HG02970 (cell line): ENCODE results near the gene ATAD3B.

ENCODE experiments used
- ATAC-seq: cut with Tn5 transposase; IDR thresholded peaks from one replicate; pipeline ENCODE4 v1.9.1; 2021; ENCODE audit warnings: mild to moderate bottlenecking, moderate library complexity, moderate number of reproducible peaks; ENCODE audit not compliant: unreplicated experiment, low FRiP score

ATAD3B gene

GRCh38 chr1:1540818-1541628 is 69.5 kb downstream of the ATAD3B start:
- ATAC-seq = no peak

DNA sequence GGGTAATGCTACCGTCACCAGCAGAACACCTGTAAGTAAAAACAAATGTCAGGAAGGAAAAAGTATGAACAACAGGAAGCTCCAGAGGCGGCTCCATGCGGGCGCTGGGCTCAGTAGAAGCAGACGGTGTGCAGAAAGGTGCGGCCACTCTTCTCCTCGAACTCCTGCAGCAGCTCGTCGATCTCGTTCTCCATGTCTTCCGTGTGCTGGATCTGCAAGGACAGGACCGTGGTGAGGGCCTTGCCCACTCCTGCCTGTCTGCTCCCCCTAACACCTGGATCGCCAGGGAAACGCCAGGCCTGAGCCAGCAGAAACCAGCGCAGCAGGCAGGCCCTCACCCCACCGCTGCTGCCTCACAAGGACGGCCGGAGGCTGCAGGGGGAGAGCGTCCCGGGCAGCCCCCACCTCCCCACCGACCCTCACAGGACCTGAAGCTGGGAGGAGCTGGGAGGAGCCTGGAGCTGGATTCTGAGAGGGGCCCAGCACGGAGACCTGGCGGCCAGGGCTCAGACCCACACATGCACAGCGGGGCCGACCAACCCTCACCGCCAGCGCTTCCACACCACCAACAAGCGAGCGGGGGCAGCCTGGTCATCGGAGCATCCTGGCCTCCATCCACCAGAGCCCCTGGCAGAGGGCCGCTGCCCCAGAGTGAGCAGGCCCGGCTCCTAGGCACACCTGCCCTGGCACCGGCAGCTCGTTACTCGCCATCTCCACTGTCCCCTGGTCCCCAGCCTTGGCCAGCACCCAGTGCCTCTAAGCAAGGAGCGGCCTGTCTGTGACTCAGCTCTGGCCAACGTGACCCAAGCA is 70.6 kb downstream of the ATAD3B start:
- ATAC-seq = no peak

DNA sequence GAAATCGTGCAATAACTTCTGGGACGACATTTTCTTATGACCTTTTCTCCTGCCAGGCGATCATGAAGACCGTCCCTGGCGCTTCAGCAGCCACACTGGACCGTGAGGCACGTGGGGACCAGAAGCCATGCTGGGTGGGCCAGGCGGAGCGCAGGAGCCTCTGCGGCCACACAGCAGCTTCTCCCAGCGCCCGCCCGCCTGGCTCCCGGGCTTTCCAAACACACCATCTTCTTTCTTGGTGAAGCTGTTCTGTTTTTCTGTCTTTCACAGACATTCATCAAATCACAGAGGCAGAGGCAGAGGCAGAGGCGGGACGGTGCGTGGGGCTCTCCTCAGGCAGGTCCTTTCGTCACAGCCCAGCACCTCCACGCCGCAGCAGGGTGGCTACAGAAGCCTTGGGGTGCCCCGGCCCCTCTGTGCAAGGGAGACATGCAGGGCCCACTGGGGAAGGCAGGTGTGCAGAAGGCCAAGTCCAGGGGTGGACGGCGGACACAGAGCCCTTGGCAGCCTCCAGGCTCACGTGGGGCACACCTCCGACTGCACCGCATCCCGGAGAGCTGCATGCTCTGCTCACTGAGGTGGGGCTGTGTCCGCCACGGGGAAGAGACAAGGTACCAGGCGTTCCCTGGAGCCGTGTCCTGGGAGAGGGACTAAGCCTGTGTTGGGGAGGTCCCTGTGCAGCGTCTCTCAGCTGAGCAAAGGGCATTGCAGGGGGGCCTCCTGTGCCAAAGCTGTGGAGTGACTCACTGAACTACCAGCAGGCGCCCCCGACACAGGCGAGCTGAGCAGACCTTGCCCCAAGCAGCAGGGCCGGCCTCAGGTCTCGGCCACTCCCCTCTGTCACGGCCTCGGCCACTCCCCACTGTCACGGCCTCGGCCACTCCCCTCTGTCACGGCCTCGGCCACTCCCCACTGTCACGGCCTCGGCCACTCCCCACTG is 71.5 kb downstream of the ATAD3B start:
- ATAC-seq = no peak

GRCh38 chr1:1543706-1544099 is 72.1 kb downstream of the ATAD3B start:
- no peak for ATAC-seq

DNA sequence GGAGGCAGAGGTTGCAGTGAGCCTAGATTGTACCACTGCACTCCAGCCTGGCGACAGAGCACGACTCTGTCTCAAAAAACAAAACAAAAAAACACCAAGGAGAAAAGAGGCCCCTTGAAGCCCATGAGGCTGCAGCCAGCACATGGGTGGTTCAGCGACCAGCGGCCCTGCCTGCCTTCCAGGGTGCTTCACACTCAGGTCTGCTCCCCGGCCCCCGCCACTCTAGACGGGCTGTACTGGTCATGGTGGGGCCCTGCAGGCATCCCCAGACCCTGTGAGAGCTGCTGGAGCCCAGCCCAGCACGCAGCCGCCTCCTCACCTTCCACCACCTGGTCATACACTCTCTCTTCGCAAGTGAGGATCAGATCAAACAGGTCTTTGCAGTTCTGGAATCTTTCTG is 73.0 kb downstream of the ATAD3B start:
- no peak for ATAC-seq
